Activated naive CD8-positive, alpha-beta T cell treated with anti-CD3 and anti-CD28 coated beads for 36 hours (primary cell): ENCODE data around the gene KMT5B. TPM values are rescaled to one million over a fixed set of nuclear protein-coding genes. Genes with fewer than 3 reads are reported as not detected.
"Not testable (repeated sequence)": the region's sequence is repeated elsewhere in the genome, so short reads cannot be mapped to it uniquely, and the experiment has no call there.

ENCODE experiments used
- DNase-seq: peaks from one replicate; pipeline ENCODE4 v3.0.0; 2021
- H3K27ac Mint-ChIP-seq: one replicate; pipeline ENCODE4 v1.8.0; 2022; ENCODE audit warnings: mild to moderate bottlenecking, moderate library complexity, mixed read lengths
- H3K27me3 Mint-ChIP-seq: one replicate; pipeline ENCODE4 v1.8.0; 2022; ENCODE audit warnings: mild to moderate bottlenecking, mixed read lengths
- H3K36me3 Mint-ChIP-seq: one replicate; pipeline ENCODE4 v1.8.0; 2021; ENCODE audit warnings: mild to moderate bottlenecking, mixed read lengths
- H3K4me1 Mint-ChIP-seq: one replicate; pipeline ENCODE4 v1.8.0; 2021; ENCODE audit warnings: mixed read lengths
- H3K4me3 Mint-ChIP-seq: one replicate; pipeline ENCODE4 v1.8.0; 2022; ENCODE audit warnings: mild to moderate bottlenecking, moderate library complexity, mixed read lengths
- H3K9me3 Mint-ChIP-seq: one replicate; pipeline ENCODE4 v1.8.0; 2022; ENCODE audit warnings: mixed read lengths
- total RNA-seq, 2 experiments: library from RNA; stranded (reverse); gene quantifications; one replicate each; pipeline ENCODE4 v1.2.3, GENCODE V29; 2021

The KMT5B gene
- 10 to 100 TPM; 15.7 to 18.4 TPM for total RNA-seq

- peak within 1 kb of the TSS; percentile 82 for H3K4me3 Mint-ChIP-seq
- DNase-seq, result no peak
- peak within 1 kb of the TSS; percentile 76 for H3K27ac Mint-ChIP-seq
- H3K27me3 Mint-ChIP-seq, result peaks cover 15% of the 10 kb centered on the region
- no peaks in the 10 kb centered on the region for H3K9me3 Mint-ChIP-seq
- H3K36me3 Mint-ChIP-seq, result no peaks in the 10 kb centered on the region
- H3K4me1 Mint-ChIP-seq, result peaks cover 46% of the 10 kb centered on the region
Observed at GRCh38 chr11:68213135-68213515, at the start of gene KMT5B. KMT5B (minus strand) TSS chr11:68213296; CDS start chr11:68190076, 23,220 bp downstream.

GRCh38 chr11:68262544-68262827 lies 49.4 kb upstream of the KMT5B start:
- peaks cover 15% of the 10 kb centered on the region for H3K36me3 Mint-ChIP-seq

GRCh38 chr11:68261749-68262543 lies 48.9 kb upstream of the KMT5B start:
- no peak overlapping the region for H3K27ac Mint-ChIP-seq
- H3K4me1 Mint-ChIP-seq, result peaks cover 9% of the 10 kb centered on the region
- peaks cover 12% of the 10 kb centered on the region for H3K36me3 Mint-ChIP-seq
- no peaks in the 10 kb centered on the region for H3K9me3 Mint-ChIP-seq
- H3K4me3 Mint-ChIP-seq, result no peak overlapping the region
- DNase-seq, result no peak
- no peaks in the 10 kb centered on the region for H3K27me3 Mint-ChIP-seq

More at GRCh38 chr11:68262544-68262827, 49.4 kb upstream of the KMT5B start:
- H3K4me3 Mint-ChIP-seq, result no peak overlapping the region
- H3K27me3 Mint-ChIP-seq, result no peaks in the 10 kb centered on the region
- H3K9me3 Mint-ChIP-seq, result no peaks in the 10 kb centered on the region
- no peak overlapping the region for H3K27ac Mint-ChIP-seq
- DNase-seq, result no peak
- H3K4me1 Mint-ChIP-seq, result peaks cover 11% of the 10 kb centered on the region

DNA sequence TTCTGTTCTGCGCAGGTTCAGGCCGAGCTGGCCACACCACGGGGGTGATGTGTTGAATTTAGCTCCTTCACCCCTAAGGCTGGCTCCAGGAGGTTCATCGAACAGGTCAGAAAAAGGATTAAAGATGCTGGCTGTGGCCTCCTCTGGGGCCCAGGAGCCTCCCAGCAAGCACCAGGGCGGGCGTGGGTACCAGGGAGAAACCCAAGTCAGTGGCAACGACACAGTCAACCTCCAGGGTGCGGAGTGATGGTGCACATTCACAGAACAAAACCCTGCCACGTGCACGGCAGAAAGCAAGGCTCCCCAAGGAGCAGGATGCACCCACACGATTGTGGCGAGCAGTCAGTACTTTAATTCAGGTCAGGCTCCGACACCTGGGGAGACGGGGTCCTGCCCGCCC lies 47.9 kb upstream of the KMT5B start:
- no peak overlapping the region for H3K27ac Mint-ChIP-seq
- no peak for DNase-seq
- no peaks in the 10 kb centered on the region for H3K27me3 Mint-ChIP-seq
- H3K4me1 Mint-ChIP-seq, result peaks cover 7% of the 10 kb centered on the region
- H3K36me3 Mint-ChIP-seq, result peaks cover 10% of the 10 kb centered on the region
- no peak overlapping the region for H3K4me3 Mint-ChIP-seq
- H3K9me3 Mint-ChIP-seq, result no peaks in the 10 kb centered on the region

- Mint-ChIP-seq H3K9me3 (no peaks in the 10 kb centered on the region), H3K36me3 (peaks cover 10% of the 10 kb centered on the region), H3K4me3 (no peak overlapping the region), H3K27ac (no peak overlapping the region), H3K27me3 (peaks cover 2% of the 10 kb centered on the region), H3K4me1 (peaks cover 7% of the 10 kb centered on the region)
- DNase-seq, result no peak
Observed at GRCh38 chr11:68260484-68260883, 47.4 kb upstream of the KMT5B start.

- H3K4me3 Mint-ChIP-seq, result no peak overlapping the region
- H3K4me1 Mint-ChIP-seq, result peaks cover 5% of the 10 kb centered on the region
- peaks cover 3% of the 10 kb centered on the region for H3K36me3 Mint-ChIP-seq
- H3K9me3 Mint-ChIP-seq, result no peaks in the 10 kb centered on the region
- no peak for DNase-seq
- peaks cover 2% of the 10 kb centered on the region for H3K27me3 Mint-ChIP-seq
- no peak overlapping the region for H3K27ac Mint-ChIP-seq
Observed at GRCh38 chr11:68259122-68259959, 46.2 kb upstream of the KMT5B start.

- Mint-ChIP-seq H3K4me1 (peaks cover 5% of the 10 kb centered on the region), H3K27ac (no peak overlapping the region), H3K36me3 (peaks cover 3% of the 10 kb centered on the region), H3K4me3 (no peak overlapping the region), H3K27me3 (peaks cover 2% of the 10 kb centered on the region), H3K9me3 (no peaks in the 10 kb centered on the region)
- no peak for DNase-seq
Observed at GRCh38 chr11:68258363-68258765, 45.3 kb upstream of the KMT5B start.

- H3K4me3 Mint-ChIP-seq, result no peak overlapping the region
- peaks cover 5% of the 10 kb centered on the region for H3K4me1 Mint-ChIP-seq
- no peaks in the 10 kb centered on the region for H3K9me3 Mint-ChIP-seq
- H3K27me3 Mint-ChIP-seq, result peaks cover 2% of the 10 kb centered on the region
- DNase-seq, result peak; percentile 86
- H3K27ac Mint-ChIP-seq, result no peak overlapping the region
- H3K36me3 Mint-ChIP-seq, result peaks cover 3% of the 10 kb centered on the region
Observed at GRCh38 chr11:68257477-68258362, 44.6 kb upstream of the KMT5B start.

GRCh38 chr11:68256331-68256741 lies 43.2 kb upstream of the KMT5B start:
- no peak for DNase-seq
- H3K27me3 Mint-ChIP-seq, result peaks cover 2% of the 10 kb centered on the region
- peaks cover 7% of the 10 kb centered on the region for H3K4me1 Mint-ChIP-seq
- no peaks in the 10 kb centered on the region for H3K36me3 Mint-ChIP-seq
- H3K4me3 Mint-ChIP-seq, result no peak overlapping the region
- H3K9me3 Mint-ChIP-seq, result no peaks in the 10 kb centered on the region
- H3K27ac Mint-ChIP-seq, result no peak overlapping the region

DNA sequence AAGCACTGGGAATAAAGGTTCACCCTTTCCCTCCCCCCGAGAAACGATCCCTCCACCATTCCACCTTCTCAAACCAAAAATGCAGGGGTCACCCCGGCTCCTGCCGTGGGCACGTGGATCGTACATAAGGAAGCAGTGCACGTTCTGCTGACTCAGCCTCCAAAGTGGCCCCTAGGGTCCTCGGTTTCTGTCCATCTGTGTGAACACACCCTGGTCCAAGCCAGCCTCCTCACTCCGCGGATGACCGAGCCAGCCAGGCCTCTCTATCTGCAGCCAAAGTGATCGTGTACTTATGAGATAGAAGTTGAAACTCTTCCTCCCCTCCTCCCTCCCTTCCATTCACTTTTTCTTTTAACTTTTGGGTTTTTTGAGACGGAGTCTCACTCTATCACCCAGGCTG lies 42.4 kb upstream of the KMT5B start:
- peaks cover 2% of the 10 kb centered on the region for H3K27me3 Mint-ChIP-seq
- H3K4me1 Mint-ChIP-seq, result peaks cover 9% of the 10 kb centered on the region
- no peak overlapping the region for H3K4me3 Mint-ChIP-seq
- no peak for DNase-seq
- H3K36me3 Mint-ChIP-seq, result no peaks in the 10 kb centered on the region
- no peaks in the 10 kb centered on the region for H3K9me3 Mint-ChIP-seq
- H3K27ac Mint-ChIP-seq, result no peak overlapping the region

- Mint-ChIP-seq H3K4me1 (peaks cover 9% of the 10 kb centered on the region), H3K27me3 (peaks cover 2% of the 10 kb centered on the region), H3K27ac (no peak overlapping the region), H3K4me3 (no peak overlapping the region), H3K36me3 (peaks cover 3% of the 10 kb centered on the region), H3K9me3 (peaks cover 7% of the 10 kb centered on the region)
- DNase-seq, result no peak
Observed at GRCh38 chr11:68254421-68254820, 41.3 kb upstream of the KMT5B start.

DNA sequence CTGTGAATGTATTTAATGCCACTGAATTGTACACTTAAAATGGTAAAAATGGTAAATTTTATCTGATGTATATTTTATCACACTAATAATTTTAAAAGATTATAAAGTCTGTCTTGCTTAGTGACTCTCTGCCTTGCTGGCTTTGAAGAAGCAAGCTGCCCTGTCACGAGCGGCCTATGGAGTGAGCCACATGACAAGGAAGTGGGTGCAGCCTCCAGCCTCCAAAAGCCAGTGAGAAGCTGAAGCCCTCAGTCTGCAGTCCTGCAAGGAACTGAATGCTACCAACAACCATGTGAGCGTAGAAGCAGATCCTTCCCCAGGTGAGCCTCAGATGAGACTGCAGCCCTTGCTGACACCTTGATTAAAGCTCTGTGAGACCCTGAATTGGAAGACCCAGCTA lies 38.7 kb upstream of the KMT5B start:
- H3K36me3 Mint-ChIP-seq, result peaks cover 4% of the 10 kb centered on the region
- H3K27ac Mint-ChIP-seq, result no peak overlapping the region
- peaks cover 9% of the 10 kb centered on the region for H3K9me3 Mint-ChIP-seq
- H3K27me3 Mint-ChIP-seq, result peaks cover 2% of the 10 kb centered on the region
- peaks cover 4% of the 10 kb centered on the region for H3K4me1 Mint-ChIP-seq
- DNase-seq, result no peak
- H3K4me3 Mint-ChIP-seq, result no peak overlapping the region

GRCh38 chr11:68244912-68245311 lies 31.8 kb upstream of the KMT5B start:
- DNase-seq, H3K4me3 Mint-ChIP-seq, H3K27me3 Mint-ChIP-seq: not testable (repeated sequence)

DNA sequence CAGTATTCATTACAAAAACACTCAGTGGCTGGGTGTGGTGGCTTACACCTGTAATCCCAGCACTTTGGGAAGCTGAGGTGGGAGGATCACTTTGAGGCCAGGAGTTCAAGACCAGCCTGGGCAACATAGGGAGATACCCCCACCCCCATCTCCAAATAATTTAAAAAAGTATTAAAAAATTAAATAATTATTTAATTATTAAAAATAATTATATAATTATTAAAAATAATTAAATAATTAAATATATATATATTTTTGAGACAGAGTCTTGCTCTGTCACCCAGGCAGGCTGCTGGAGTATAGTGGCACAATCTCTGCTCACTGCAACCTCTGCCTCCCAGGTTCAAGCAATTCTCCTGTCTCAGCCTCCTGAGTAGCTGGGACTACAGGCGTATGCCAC lies 30.8 kb upstream of the KMT5B start:
- H3K27ac Mint-ChIP-seq, H3K27me3 Mint-ChIP-seq, H3K4me1 Mint-ChIP-seq, H3K36me3 Mint-ChIP-seq, DNase-seq, H3K4me3 Mint-ChIP-seq, H3K9me3 Mint-ChIP-seq: not testable (repeated sequence)

More at GRCh38 chr11:68244912-68245311, 31.8 kb upstream of the KMT5B start:
- H3K9me3 Mint-ChIP-seq, H3K4me1 Mint-ChIP-seq, H3K36me3 Mint-ChIP-seq, H3K27ac Mint-ChIP-seq: not testable (repeated sequence)

DNA sequence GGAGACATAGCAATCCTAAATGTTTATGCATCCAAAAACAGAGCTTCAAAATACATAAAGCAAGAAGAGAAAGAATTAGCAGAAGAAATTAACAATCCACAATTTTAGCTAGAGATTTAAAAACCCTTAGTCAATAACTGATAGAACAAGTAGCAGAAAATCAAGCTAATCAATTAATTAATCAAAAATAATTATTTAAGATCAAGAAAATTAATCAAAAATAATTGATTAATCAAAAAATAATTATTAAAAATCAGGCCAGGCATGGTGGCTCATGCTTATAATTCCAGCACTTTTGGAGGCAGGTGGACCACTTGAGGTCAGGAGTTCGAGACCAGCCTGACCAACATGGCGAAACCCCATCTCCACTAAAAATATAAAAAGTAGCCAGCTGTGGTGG lies 29.5 kb upstream of the KMT5B start:
- peaks cover 3% of the 10 kb centered on the region for H3K27me3 Mint-ChIP-seq
- peaks cover 2% of the 10 kb centered on the region for H3K36me3 Mint-ChIP-seq
- no peak overlapping the region for H3K27ac Mint-ChIP-seq
- H3K4me3 Mint-ChIP-seq, result no peak overlapping the region
- H3K4me1 Mint-ChIP-seq, result no peaks in the 10 kb centered on the region
- peaks cover 4% of the 10 kb centered on the region for H3K9me3 Mint-ChIP-seq
- DNase-seq, result no peak
